Gastrocnemius medialis (tissue), 4 donors: ENCODE measurements around the gene EPM2AIP1.

Experiments
- CTCF ChIP-seq, 5 experiments: fragments of 450-650 bp in 3 of 5; fragments of 200-600 bp in 2 of 5; sonication (generic) in 2 of 5; IDR thresholded peaks in 4 of 5; conservative IDR thresholded peaks in 1 of 5; 1 replicate in 4 of 5; 2 replicates in 1 of 5; pipeline ENCODE4 v1.5.1; 2016 to 2019; ENCODE audit warnings: antibody characterized with exemption in 5 of 5, mild to moderate bottlenecking in 3 of 5, moderate library complexity in 3 of 5
- POLR2A ChIP-seq, 2 donors: fragments of 450-650 bp; IDR thresholded peaks; one replicate each; pipeline ENCODE4 v1.6.1; 2017; ENCODE audit warnings: antibody characterized with exemption in 2 of 2, mild to moderate bottlenecking in 2 of 2, moderate library complexity in 2 of 2

- TF ChIP-seq POLR2A (IDR thresholded peaks at IDR 0.05) (no peak), CTCF (IDR thresholded peaks at IDR 0.05 in 4 of 5, conservative IDR thresholded peaks at IDR 0.05 in 1 of 5) (no peak)
Measured at GRCh38 chr3:36942638-36943248, 50.2 kb downstream of the EPM2AIP1 start.
